ENCODE data around the gene CUX1.

DNA sequence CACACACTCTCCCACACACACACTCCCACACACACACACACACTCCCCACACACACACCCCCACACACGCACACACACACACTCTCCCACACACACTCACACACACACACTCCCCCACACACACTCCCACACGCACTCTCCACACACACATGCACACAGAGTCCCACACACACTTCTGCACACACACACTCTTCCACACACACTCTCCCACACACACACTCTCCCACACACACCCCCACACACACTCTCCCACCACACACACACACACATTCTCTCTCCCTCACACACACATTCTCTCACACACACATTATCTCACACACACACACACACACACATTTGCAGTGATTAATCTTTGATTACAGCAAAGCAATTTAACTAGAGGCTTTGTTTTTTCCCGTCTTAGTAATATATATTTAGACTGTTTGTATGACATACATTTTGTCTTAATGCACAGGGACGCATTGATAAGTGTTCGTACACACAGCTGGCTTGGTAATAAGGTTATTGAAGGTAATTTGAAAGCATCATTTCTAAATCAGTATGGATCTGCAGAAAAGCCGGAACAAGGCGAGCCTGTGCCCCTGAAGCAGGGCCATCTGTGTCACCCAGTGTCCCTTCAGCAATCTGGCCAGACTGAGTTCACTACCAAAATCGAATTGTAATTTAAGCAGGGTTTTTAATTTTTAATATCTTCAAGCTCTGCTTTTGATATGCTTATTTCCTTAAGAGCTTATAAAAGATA lies 399.3 kb downstream of the CUX1 start:
- TF ChIP-seq ZBTB11 (tag by site-specific recombination; conservative IDR thresholded peaks at IDR 0.05; ENCODE audit: low read depth) (no peak), CTCF (tag by site-specific recombination; IDR thresholded peaks at IDR 0.05) (no peak), ZNF121 (tag by site-specific recombination; IDR thresholded peaks at IDR 0.05) (no peak), ZNF211 (tag by site-specific recombination; IDR thresholded peaks at IDR 0.05; ENCODE audit: low read depth) (no peak), ZNF423 (tag by site-specific recombination; IDR thresholded peaks at IDR 0.05) (no peak), ZNF133 (tag by site-specific recombination; IDR thresholded peaks at IDR 0.05) (no peak), KLF16 (tag by site-specific recombination; IDR thresholded peaks at IDR 0.05) (no peak), SALL2 (tag by site-specific recombination; IDR thresholded peaks at IDR 0.05; ENCODE audit: borderline replicate concordance) (no peak), ZNF785 (tag by site-specific recombination; IDR thresholded peaks at IDR 0.05) (no peak), ZNF174 (tag by site-specific recombination; IDR thresholded peaks at IDR 0.05) (no peak), ZNF433 (tag by site-specific recombination; IDR thresholded peaks at IDR 0.05; ENCODE audit: low read depth) (no peak)
